Measurements from ENCODE around the gene GAGE2A.

The GAGE2A gene

GRCh38 chrX:49610718-49611310, 21.5 kb downstream of the GAGE2A start:
- POLR2A ChIA-PET: no interaction called here
- no peaks in the 10 kb centered on the region for H3K9me3 ChIP-seq (ENCODE audit: control insufficient read depth, insufficient read depth, low read depth, low read length)
- no peaks in the 10 kb centered on the region for H3K4me1 ChIP-seq (ENCODE audit: control insufficient read depth, insufficient read depth, low read length)
- CTCF ChIA-PET: no interaction called here
- no peaks in the 10 kb centered on the region for H3K36me3 ChIP-seq (ENCODE audit: control insufficient read depth in 2 of 2, insufficient read depth in 1 of 2, low read length in 2 of 2)
- H3K4me3 ChIP-seq (ENCODE audit: low read depth, low read length): no peak overlapping the region
- no peak overlapping the region for H3K27ac ChIP-seq (ENCODE audit: extremely low read depth, low read depth, low read length)
- TF ChIP-seq ZFP69B (tag by site-specific recombination; IDR thresholded peaks at IDR 0.05) (no peak), ZBTB17 (tag by site-specific recombination; IDR thresholded peaks at IDR 0.05) (peak; percentile 54), WT1 (tag by site-specific recombination; IDR thresholded peaks at IDR 0.05) (no peak), KLF8 (tag by site-specific recombination; IDR thresholded peaks at IDR 0.05) (no peak), ZNF488 (tag by site-specific recombination; IDR thresholded peaks at IDR 0.05) (peak; percentile 84), ZNF639 (tag by site-specific recombination; IDR thresholded peaks at IDR 0.05) (0 out of 2 replicates have a peak, but pooled peaks have one; percentile 36), GLI2 (tag by site-specific recombination; IDR thresholded peaks at IDR 0.05; ENCODE audit: borderline replicate concordance, low read depth) (peak; percentile 39; the same call in 1 of the 2 replicates), KLF10 (tag by site-specific recombination; IDR thresholded peaks at IDR 0.05) (0 out of 2 replicates have a peak, but pooled peaks have one; percentile 16), GFI1B (tag by site-specific recombination; IDR thresholded peaks at IDR 0.05) (peak; percentile 48; the same call in 1 of the 2 replicates), ZNF629 (tag by site-specific recombination; IDR thresholded peaks at IDR 0.05) (peak; percentile 42), OSR2 (tag by site-specific recombination; IDR thresholded peaks at IDR 0.05) (peak; percentile 85), IKZF3 (tag by site-specific recombination; IDR thresholded peaks at IDR 0.05) (peak; percentile 37; the same call in 1 of the 2 replicates), TCF7L2 (IDR thresholded peaks at IDR 0.05; ENCODE audit: borderline replicate concordance, low read depth, low read length) (peak; percentile 99), ZNF350 (tag by site-specific recombination; IDR thresholded peaks at IDR 0.05) (peak; percentile 81), ZNF768 (tag by site-specific recombination; IDR thresholded peaks at IDR 0.05) (no peak), ZIC2 (tag by site-specific recombination; IDR thresholded peaks at IDR 0.05) (peak; percentile 84), ZBTB21 (tag by site-specific recombination; IDR thresholded peaks at IDR 0.05) (peak; percentile 43; the same call in 1 of the 2 replicates), TRIM28 (IDR thresholded peaks at IDR 0.05; ENCODE audit: borderline replicate concordance, low read length) (peak; percentile 98), FEZF1 (tag by site-specific recombination; IDR thresholded peaks at IDR 0.05) (peak; percentile 85)
- TF ChIP-seq, protein P1, sequence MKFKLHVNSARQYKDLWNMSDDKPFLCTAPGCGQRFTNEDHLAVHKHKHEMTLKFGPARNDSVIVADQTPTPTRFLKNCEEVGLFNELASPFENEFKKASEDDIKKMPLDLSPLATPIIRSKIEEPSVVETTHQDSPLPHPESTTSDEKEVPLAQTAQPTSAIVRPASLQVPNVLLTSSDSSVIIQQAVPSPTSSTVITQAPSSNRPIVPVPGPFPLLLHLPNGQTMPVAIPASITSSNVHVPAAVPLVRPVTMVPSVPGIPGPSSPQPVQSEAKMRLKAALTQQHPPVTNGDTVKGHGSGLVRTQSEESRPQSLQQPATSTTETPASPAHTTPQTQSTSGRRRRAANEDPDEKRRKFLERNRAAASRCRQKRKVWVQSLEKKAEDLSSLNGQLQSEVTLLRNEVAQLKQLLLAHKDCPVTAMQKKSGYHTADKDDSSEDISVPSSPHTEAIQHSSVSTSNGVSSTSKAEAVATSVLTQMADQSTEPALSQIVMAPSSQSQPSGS (tag by site-specific recombination; IDR thresholded peaks at IDR 0.05; ENCODE audit: low read depth): no peak
- TF ChIP-seq, protein P2, sequence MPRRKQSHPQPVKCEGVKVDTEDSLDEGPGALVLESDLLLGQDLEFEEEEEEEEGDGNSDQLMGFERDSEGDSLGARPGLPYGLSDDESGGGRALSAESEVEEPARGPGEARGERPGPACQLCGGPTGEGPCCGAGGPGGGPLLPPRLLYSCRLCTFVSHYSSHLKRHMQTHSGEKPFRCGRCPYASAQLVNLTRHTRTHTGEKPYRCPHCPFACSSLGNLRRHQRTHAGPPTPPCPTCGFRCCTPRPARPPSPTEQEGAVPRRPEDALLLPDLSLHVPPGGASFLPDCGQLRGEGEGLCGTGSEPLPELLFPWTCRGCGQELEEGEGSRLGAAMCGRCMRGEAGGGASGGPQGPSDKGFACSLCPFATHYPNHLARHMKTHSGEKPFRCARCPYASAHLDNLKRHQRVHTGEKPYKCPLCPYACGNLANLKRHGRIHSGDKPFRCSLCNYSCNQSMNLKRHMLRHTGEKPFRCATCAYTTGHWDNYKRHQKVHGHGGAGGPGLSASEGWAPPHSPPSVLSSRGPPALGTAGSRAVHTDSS (tag by site-specific recombination; IDR thresholded peaks at IDR 0.05): no peak
- TF ChIP-seq, protein P3, sequence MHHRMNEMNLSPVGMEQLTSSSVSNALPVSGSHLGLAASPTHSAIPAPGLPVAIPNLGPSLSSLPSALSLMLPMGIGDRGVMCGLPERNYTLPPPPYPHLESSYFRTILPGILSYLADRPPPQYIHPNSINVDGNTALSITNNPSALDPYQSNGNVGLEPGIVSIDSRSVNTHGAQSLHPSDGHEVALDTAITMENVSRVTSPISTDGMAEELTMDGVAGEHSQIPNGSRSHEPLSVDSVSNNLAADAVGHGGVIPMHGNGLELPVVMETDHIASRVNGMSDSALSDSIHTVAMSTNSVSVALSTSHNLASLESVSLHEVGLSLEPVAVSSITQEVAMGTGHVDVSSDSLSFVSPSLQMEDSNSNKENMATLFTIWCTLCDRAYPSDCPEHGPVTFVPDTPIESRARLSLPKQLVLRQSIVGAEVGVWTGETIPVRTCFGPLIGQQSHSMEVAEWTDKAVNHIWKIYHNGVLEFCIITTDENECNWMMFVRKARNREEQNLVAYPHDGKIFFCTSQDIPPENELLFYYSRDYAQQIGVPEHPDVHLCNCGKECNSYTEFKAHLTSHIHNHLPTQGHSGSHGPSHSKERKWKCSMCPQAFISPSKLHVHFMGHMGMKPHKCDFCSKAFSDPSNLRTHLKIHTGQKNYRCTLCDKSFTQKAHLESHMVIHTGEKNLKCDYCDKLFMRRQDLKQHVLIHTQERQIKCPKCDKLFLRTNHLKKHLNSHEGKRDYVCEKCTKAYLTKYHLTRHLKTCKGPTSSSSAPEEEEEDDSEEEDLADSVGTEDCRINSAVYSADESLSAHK (tag by site-specific recombination; IDR thresholded peaks at IDR 0.05): peak; percentile 45; the same call in 1 of the 2 replicates
- TF ChIP-seq, protein P4, sequence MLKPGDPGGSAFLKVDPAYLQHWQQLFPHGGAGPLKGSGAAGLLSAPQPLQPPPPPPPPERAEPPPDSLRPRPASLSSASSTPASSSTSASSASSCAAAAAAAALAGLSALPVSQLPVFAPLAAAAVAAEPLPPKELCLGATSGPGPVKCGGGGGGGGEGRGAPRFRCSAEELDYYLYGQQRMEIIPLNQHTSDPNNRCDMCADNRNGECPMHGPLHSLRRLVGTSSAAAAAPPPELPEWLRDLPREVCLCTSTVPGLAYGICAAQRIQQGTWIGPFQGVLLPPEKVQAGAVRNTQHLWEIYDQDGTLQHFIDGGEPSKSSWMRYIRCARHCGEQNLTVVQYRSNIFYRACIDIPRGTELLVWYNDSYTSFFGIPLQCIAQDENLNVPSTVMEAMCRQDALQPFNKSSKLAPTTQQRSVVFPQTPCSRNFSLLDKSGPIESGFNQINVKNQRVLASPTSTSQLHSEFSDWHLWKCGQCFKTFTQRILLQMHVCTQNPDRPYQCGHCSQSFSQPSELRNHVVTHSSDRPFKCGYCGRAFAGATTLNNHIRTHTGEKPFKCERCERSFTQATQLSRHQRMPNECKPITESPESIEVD (tag by site-specific recombination; IDR thresholded peaks at IDR 0.05): peak; percentile 84
- TF ChIP-seq, protein P5, sequence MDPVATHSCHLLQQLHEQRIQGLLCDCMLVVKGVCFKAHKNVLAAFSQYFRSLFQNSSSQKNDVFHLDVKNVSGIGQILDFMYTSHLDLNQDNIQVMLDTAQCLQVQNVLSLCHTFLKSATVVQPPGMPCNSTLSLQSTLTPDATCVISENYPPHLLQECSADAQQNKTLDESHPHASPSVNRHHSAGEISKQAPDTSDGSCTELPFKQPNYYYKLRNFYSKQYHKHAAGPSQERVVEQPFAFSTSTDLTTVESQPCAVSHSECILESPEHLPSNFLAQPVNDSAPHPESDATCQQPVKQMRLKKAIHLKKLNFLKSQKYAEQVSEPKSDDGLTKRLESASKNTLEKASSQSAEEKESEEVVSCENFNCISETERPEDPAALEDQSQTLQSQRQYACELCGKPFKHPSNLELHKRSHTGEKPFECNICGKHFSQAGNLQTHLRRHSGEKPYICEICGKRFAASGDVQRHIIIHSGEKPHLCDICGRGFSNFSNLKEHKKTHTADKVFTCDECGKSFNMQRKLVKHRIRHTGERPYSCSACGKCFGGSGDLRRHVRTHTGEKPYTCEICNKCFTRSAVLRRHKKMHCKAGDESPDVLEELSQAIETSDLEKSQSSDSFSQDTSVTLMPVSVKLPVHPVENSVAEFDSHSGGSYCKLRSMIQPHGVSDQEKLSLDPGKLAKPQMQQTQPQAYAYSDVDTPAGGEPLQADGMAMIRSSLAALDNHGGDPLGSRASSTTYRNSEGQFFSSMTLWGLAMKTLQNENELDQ (tag by site-specific recombination; IDR thresholded peaks at IDR 0.05; ENCODE audit: low read depth): no peak
